GM13976 (cell line): ENCODE results near the gene RUVBL2.

ENCODE experiments used
- DNase-seq: peaks from one replicate; pipeline ENCODE4 v3.0.0; 2012; ENCODE audit warnings: low spot score
- CTCF ChIP-seq: IDR thresholded peaks from 2 replicates; pipeline ENCODE4 v1.5.1; 2012; ENCODE audit warnings: borderline replicate concordance, mild to moderate bottlenecking; ENCODE audit not compliant: insufficient read depth; ENCODE audit errors: extremely low read depth, missing control alignments, control extremely low read depth
- in situ Hi-C: fragments of 300-500 bp; cut with MboI; formaldehyde crosslinking; loops from one replicate; pipeline ENCODE4 v1.12.0; 2022; ENCODE audit warnings: low sequenced_read_pairs, mixed read lengths, inconsistent platforms; ENCODE audit not compliant: unreplicated experiment

RUVBL2 gene

GRCh38 chr19:48993175-48994034 lies at the start of gene RUVBL2, which contains the start of gene GYS1:
Gene RUVBL2 (plus strand): TSS chr19:48993887. CDS start chr19:48993912, 25 bp downstream.
Gene GYS1 (minus strand): TSS chr19:48993309. CDS start chr19:48993112, 197 bp downstream.
- in situ Hi-C loops: no loop called here
- DNase-seq: peak; percentile 99
- peak; percentile 96 for TF ChIP-seq CTCF

GRCh38 chr19:48945415-48945814 lies 48.3 kb upstream of the RUVBL2 start:
- in situ Hi-C loops: no loop called here
- no peak for TF ChIP-seq CTCF
- DNase-seq: no peak

GRCh38 chr19:48945817-48946216 lies 47.9 kb upstream of the RUVBL2 start:
- TF ChIP-seq CTCF: no peak
- in situ Hi-C loops: no loop called here

GRCh38 chr19:48946463-48947257 lies 47.0 kb upstream of the RUVBL2 start:
- peak; percentile 7 for DNase-seq
- TF ChIP-seq CTCF: no peak
- in situ Hi-C loops: no loop called here

More at GRCh38 chr19:48945817-48946216, 47.9 kb upstream of the RUVBL2 start:
- DNase-seq: no peak

GRCh38 chr19:48947258-48947542 lies 46.5 kb upstream of the RUVBL2 start:
- TF ChIP-seq CTCF: no peak
- in situ Hi-C loops: no loop called here
- no peak for DNase-seq

- TF ChIP-seq CTCF: no peak
- in situ Hi-C loops: no loop called here
- no peak for DNase-seq
Observed at GRCh38 chr19:48950159-48950558, 43.5 kb upstream of the RUVBL2 start.
